ENCODE results near the gene RRN3.
"Not testable (repeated sequence)": the region's sequence is repeated elsewhere in the genome, so short reads cannot be mapped to it uniquely, and the experiment has no call there.

The RRN3 gene

DNA sequence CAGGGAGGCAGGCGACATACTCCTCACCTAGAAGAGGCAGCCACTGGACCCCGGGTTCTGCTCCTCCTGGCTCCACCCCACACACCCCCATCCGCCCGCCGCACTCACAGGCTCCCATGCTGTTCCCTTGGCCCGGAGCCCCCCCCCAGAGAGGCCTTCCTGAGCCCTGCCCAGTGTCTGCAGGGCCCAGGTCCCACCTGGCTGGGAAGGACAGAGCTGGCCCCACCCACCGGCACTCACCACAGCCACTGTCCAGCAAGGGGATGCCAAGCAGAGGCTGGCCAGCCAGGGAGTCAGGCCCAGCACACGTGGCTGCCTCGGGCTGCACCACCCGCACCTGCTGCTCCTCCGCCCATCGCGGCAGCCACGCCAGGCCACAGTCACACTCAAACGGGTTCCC is 43.4 kb upstream of the RRN3 start:
- H3K4me2 ChIP-seq (ENCODE audit: low read depth, low read length, poor library complexity, severe bottlenecking); H3K9me2 ChIP-seq (replicated peaks; ENCODE audit: insufficient read depth, low read length); H3K27me3 ChIP-seq (ENCODE audit: low read length); H2AFZ ChIP-seq (ENCODE audit: low read depth, low read length, severe bottlenecking); H4K20me1 ChIP-seq (ENCODE audit: low read depth, low read length); H3F3A ChIP-seq (ENCODE audit: insufficient read depth); H3K9me3 ChIP-seq (ENCODE audit: insufficient read depth, low read length); H3K27ac ChIP-seq (ENCODE audit: low read depth, low read length); H3K36me3 ChIP-seq (ENCODE audit: low read length); H3K4me3 ChIP-seq (ENCODE audit: insufficient read depth, low read length, poor library complexity, severe bottlenecking); H3K79me2 ChIP-seq (ENCODE audit: insufficient read depth, low read length); H3K9ac ChIP-seq (ENCODE audit: low read length): not testable (repeated sequence)

DNA sequence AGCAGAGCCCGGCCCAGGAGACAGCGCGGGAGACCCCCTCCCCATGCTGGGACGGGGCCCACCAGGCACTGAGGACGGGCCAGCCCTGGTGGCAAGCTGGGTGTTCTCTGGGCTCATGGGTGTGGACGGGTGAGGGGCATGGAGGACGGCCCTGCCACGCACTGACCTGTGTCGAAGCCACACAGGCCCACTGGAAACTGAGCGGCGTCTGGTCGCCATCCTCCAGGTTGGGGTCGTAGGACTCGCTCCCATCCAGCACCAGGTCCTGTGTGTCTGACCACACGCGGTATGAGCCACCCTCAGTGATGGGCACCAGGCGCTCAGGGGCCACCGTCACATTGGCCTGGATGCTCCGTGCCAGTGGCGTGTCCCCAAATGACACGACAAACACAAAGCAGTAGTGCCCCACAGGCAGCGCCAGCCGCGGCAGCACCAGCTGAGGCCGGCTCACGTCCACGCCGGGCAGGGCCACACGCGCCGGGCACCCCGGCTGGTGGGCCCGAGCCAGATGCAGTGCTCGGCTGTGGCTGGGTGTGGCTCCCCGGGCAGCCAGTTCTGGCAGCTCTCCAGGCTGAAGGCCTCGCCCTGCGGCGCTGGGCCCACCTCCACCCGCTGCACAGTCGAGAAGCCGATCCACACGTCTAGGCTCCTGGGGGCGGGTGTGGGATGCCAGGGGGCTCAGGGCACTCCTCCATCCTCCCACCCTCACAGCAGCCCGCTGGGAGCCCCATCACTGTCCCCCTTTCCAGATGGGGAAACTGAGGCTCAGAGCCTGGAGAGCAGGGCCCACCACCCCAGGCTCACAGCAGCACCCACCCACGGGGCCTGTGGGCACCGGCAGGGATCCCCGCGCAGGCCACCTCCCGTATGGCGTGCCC is 41.6 kb upstream of the RRN3 start:
- not testable (repeated sequence) for H2AFZ ChIP-seq (ENCODE audit: low read depth, low read length, severe bottlenecking); H3K27ac ChIP-seq (ENCODE audit: low read depth, low read length); H3K79me2 ChIP-seq (ENCODE audit: insufficient read depth, low read length); H3K4me3 ChIP-seq (ENCODE audit: insufficient read depth, low read length, poor library complexity, severe bottlenecking); H3K36me3 ChIP-seq (ENCODE audit: low read length); H3F3A ChIP-seq (ENCODE audit: insufficient read depth); H3K9me2 ChIP-seq (replicated peaks; ENCODE audit: insufficient read depth, low read length); H3K9me3 ChIP-seq (ENCODE audit: insufficient read depth, low read length); H3K27me3 ChIP-seq (ENCODE audit: low read length); H3K9ac ChIP-seq (ENCODE audit: low read length); H4K20me1 ChIP-seq (ENCODE audit: low read depth, low read length); H3K4me2 ChIP-seq (ENCODE audit: low read depth, low read length, poor library complexity, severe bottlenecking)

GRCh38 chr16:15134752-15135482 is 40.8 kb upstream of the RRN3 start:
- not testable (repeated sequence) for H3K36me3 ChIP-seq (ENCODE audit: low read length); H3K27ac ChIP-seq (ENCODE audit: low read depth, low read length); H3K9ac ChIP-seq (ENCODE audit: low read length); H3K9me2 ChIP-seq (replicated peaks; ENCODE audit: insufficient read depth, low read length); H3K27me3 ChIP-seq (ENCODE audit: low read length); H3K79me2 ChIP-seq (ENCODE audit: insufficient read depth, low read length); H3K4me3 ChIP-seq (ENCODE audit: insufficient read depth, low read length, poor library complexity, severe bottlenecking); H3F3A ChIP-seq (ENCODE audit: insufficient read depth); H4K20me1 ChIP-seq (ENCODE audit: low read depth, low read length); H2AFZ ChIP-seq (ENCODE audit: low read depth, low read length, severe bottlenecking); H3K4me2 ChIP-seq (ENCODE audit: low read depth, low read length, poor library complexity, severe bottlenecking); H3K9me3 ChIP-seq (ENCODE audit: insufficient read depth, low read length)

- H3K27ac ChIP-seq (ENCODE audit: low read depth, low read length); H3K9ac ChIP-seq (ENCODE audit: low read length); H3K9me2 ChIP-seq (replicated peaks; ENCODE audit: insufficient read depth, low read length); H3F3A ChIP-seq (ENCODE audit: insufficient read depth); H3K4me3 ChIP-seq (ENCODE audit: insufficient read depth, low read length, poor library complexity, severe bottlenecking); H2AFZ ChIP-seq (ENCODE audit: low read depth, low read length, severe bottlenecking); H3K9me3 ChIP-seq (ENCODE audit: insufficient read depth, low read length); H4K20me1 ChIP-seq (ENCODE audit: low read depth, low read length); H3K4me2 ChIP-seq (ENCODE audit: low read depth, low read length, poor library complexity, severe bottlenecking); H3K36me3 ChIP-seq (ENCODE audit: low read length); H3K27me3 ChIP-seq (ENCODE audit: low read length); H3K79me2 ChIP-seq (ENCODE audit: insufficient read depth, low read length): not testable (repeated sequence)
Observed at GRCh38 chr16:15133554-15133953, 39.5 kb upstream of the RRN3 start.

DNA sequence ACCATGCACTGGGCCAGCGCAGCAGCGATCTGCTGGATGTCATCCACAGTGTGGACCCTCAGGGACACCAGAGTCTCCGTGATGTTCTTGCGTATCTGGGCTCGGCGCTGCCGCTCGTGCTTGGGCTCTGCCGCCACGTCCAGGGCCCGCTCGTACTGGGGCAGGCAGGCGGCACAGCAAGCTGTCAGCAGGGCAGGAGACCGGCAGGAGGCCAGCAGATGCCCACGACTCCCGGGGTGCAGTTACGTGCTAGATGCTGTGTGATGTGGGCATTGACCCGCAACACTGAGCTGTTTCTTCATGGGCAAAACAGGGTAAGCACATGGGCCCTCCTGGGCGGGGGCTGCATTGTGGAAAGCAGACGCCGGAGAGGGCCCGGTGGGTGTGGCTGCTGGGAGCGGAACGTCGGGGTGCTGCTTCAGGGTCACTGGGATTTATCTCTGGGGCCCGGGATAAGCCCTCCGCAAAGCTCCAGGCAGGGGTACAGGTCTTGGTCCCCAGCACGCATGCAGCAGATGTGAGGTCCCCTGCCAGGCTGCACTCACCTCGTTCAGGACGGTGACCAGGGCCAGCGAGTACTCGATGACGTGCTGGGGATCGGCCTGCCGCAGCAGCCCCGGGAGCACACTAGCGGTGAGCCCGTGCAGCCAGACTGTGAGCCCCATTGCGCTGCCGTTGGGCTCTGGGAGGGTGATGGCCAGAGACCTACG is 38.8 kb upstream of the RRN3 start:
- not testable (repeated sequence) for H3K4me3 ChIP-seq (ENCODE audit: insufficient read depth, low read length, poor library complexity, severe bottlenecking); H3K27ac ChIP-seq (ENCODE audit: low read depth, low read length); H3K9me2 ChIP-seq (replicated peaks; ENCODE audit: insufficient read depth, low read length); H3K9ac ChIP-seq (ENCODE audit: low read length); H4K20me1 ChIP-seq (ENCODE audit: low read depth, low read length); H3F3A ChIP-seq (ENCODE audit: insufficient read depth); H3K9me3 ChIP-seq (ENCODE audit: insufficient read depth, low read length); H3K27me3 ChIP-seq (ENCODE audit: low read length); H3K36me3 ChIP-seq (ENCODE audit: low read length); H3K79me2 ChIP-seq (ENCODE audit: insufficient read depth, low read length); H2AFZ ChIP-seq (ENCODE audit: low read depth, low read length, severe bottlenecking); H3K4me2 ChIP-seq (ENCODE audit: low read depth, low read length, poor library complexity, severe bottlenecking)

GRCh38 chr16:15130943-15131700 is 37.0 kb upstream of the RRN3 start:
- H3K36me3 ChIP-seq (ENCODE audit: low read length); H3K9ac ChIP-seq (ENCODE audit: low read length); H3K4me3 ChIP-seq (ENCODE audit: insufficient read depth, low read length, poor library complexity, severe bottlenecking); H3K27me3 ChIP-seq (ENCODE audit: low read length); H3K27ac ChIP-seq (ENCODE audit: low read depth, low read length); H4K20me1 ChIP-seq (ENCODE audit: low read depth, low read length); H3K9me2 ChIP-seq (replicated peaks; ENCODE audit: insufficient read depth, low read length); H3K4me2 ChIP-seq (ENCODE audit: low read depth, low read length, poor library complexity, severe bottlenecking); H3K9me3 ChIP-seq (ENCODE audit: insufficient read depth, low read length); H2AFZ ChIP-seq (ENCODE audit: low read depth, low read length, severe bottlenecking); H3F3A ChIP-seq (ENCODE audit: insufficient read depth); H3K79me2 ChIP-seq (ENCODE audit: insufficient read depth, low read length): not testable (repeated sequence)

DNA sequence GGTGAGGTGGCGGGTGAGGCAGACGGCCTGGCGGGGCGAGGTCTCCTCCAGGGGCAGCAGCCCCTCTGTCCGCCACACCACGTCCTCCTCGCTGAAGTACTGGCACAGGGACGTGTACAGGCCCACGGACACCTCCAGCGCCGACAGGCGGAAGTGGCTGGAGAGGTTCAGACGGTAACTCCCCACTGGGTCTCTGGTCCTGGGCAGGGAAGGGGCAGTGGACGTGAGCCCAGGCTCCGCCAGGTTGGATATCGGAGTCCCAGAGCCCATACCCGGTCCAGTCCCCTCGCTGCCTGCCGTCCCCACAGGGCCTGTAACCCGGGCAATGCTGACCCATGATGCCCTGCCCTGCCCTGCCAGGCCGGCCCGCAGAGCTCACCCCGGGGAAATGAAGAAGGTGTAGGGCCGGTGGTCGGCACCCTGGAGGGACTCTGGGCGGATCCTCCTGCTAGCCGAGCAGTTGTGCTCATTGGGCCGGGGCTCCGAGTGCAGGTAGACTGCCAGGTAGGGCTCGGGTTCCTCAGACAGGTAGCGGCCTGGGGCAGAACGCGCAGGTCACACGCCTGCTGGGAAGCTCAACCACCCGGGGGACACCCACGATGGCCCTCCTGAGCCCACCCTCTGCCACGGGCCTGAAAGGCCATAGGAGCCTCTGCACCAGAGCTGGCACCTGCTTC is 36.3 kb upstream of the RRN3 start:
- not testable (repeated sequence) for H3K4me2 ChIP-seq (ENCODE audit: low read depth, low read length, poor library complexity, severe bottlenecking)

More for the DNA sequence above, 36.3 kb upstream of the RRN3 start:
- not testable (repeated sequence) for H3K27me3 ChIP-seq (ENCODE audit: low read length); H3K27ac ChIP-seq (ENCODE audit: low read depth, low read length); H3K9me3 ChIP-seq (ENCODE audit: insufficient read depth, low read length); H3K36me3 ChIP-seq (ENCODE audit: low read length); H2AFZ ChIP-seq (ENCODE audit: low read depth, low read length, severe bottlenecking); H3K79me2 ChIP-seq (ENCODE audit: insufficient read depth, low read length); H3K9me2 ChIP-seq (replicated peaks; ENCODE audit: insufficient read depth, low read length); H3K9ac ChIP-seq (ENCODE audit: low read length); H3F3A ChIP-seq (ENCODE audit: insufficient read depth); H3K4me3 ChIP-seq (ENCODE audit: insufficient read depth, low read length, poor library complexity, severe bottlenecking); H4K20me1 ChIP-seq (ENCODE audit: low read depth, low read length)

Measured in SU-DHL-6 (cell line).